Astrocyte (in vitro differentiated cells and primary cell): ENCODE data around the gene ZNF726. TPM values are rescaled to one million over a fixed set of nuclear protein-coding genes. Genes with fewer than 3 reads are reported as not detected.
"Not testable (repeated sequence)": the region's sequence is repeated elsewhere in the genome, so short reads cannot be mapped to it uniquely, and the experiment has no call there.

Experiments used
- DNase-seq: peaks from one replicate; pipeline ENCODE4 v3.0.0-alpha.2; 2010; ENCODE audit warnings: low read depth
- FAIRE-seq: peaks from 2 replicates; lab custom pipeline; 2011; peaks lifted over from hg19 to GRCh38; lab: Jason Lieb, UNC
- H2AFZ ChIP-seq: 2 replicates; pipeline ENCODE4 v1.6.0; 2012; ENCODE audit warnings: low read depth, low read length, inconsistent platforms
- H3K27ac ChIP-seq: 2 replicates; pipeline ENCODE4 v1.5.1; 2011; ENCODE audit warnings: low read depth, low read length, inconsistent platforms
- H3K27me3 ChIP-seq: 2 replicates; pipeline ENCODE4 v1.6.0; 2011; ENCODE audit warnings: low read length, inconsistent platforms; ENCODE audit not compliant: insufficient read depth
- H3K36me3 ChIP-seq: 2 replicates; pipeline ENCODE4 v1.5.1; 2011; ENCODE audit warnings: low read length, inconsistent platforms; ENCODE audit not compliant: insufficient read depth
- H3K4me1 ChIP-seq: 2 replicates; pipeline ENCODE4 v1.5.1; 2011; ENCODE audit warnings: low read length, inconsistent platforms; ENCODE audit not compliant: insufficient read depth
- H3K4me2 ChIP-seq: 2 replicates; pipeline ENCODE4 v1.6.0; 2012; ENCODE audit warnings: low read length, inconsistent platforms
- H3K4me3 ChIP-seq: 2 replicates; pipeline ENCODE4 v1.5.1; 2011; ENCODE audit warnings: low read depth, mild to moderate bottlenecking, low read length, inconsistent platforms; ENCODE audit not compliant: insufficient read depth
- H3K79me2 ChIP-seq: 2 replicates; pipeline ENCODE4 v1.6.0; 2012; ENCODE audit warnings: mild to moderate bottlenecking, low read length, inconsistent platforms; ENCODE audit not compliant: insufficient read depth
- H3K9ac ChIP-seq: 2 replicates; pipeline ENCODE4 v1.6.0; 2012; ENCODE audit warnings: mild to moderate bottlenecking, low read length, inconsistent platforms
- H3K9me3 ChIP-seq: 2 replicates; pipeline ENCODE4 v1.5.1; 2012; ENCODE audit warnings: low read depth, mild to moderate bottlenecking, low read length, inconsistent platforms; ENCODE audit not compliant: insufficient read depth
- H4K20me1 ChIP-seq: 2 replicates; pipeline ENCODE4 v1.6.0; 2012; ENCODE audit warnings: low read length, inconsistent platforms; ENCODE audit not compliant: insufficient read depth
- H3K27ac Mint-ChIP-seq: one replicate; pipeline ENCODE4 v1.8.0; 2021; ENCODE audit warnings: mild to moderate bottlenecking, mixed read lengths; ENCODE audit not compliant: unreplicated experiment
- H3K27me3 Mint-ChIP-seq: one replicate; pipeline ENCODE4 v1.8.0; 2021; ENCODE audit warnings: low read depth, mixed read lengths; ENCODE audit not compliant: unreplicated experiment
- H3K36me3 Mint-ChIP-seq: one replicate; pipeline ENCODE4 v1.8.0; 2021; ENCODE audit warnings: low read depth, mixed read lengths; ENCODE audit not compliant: unreplicated experiment
- H3K4me1 Mint-ChIP-seq: one replicate; pipeline ENCODE4 v1.8.0; 2021; ENCODE audit warnings: low read depth, mixed read lengths; ENCODE audit not compliant: unreplicated experiment
- H3K4me3 Mint-ChIP-seq: one replicate; pipeline ENCODE4 v1.8.0; 2021; ENCODE audit warnings: mild to moderate bottlenecking, moderate library complexity, mixed read lengths; ENCODE audit not compliant: unreplicated experiment
- H3K9me3 Mint-ChIP-seq: one replicate; pipeline ENCODE4 v1.8.0; 2021; ENCODE audit warnings: mild to moderate bottlenecking, mixed read lengths; ENCODE audit not compliant: unreplicated experiment
- EZH2 ChIP-seq: IDR thresholded peaks from 2 replicates; pipeline ENCODE4 v1.6.1; 2012; ENCODE audit warnings: mild to moderate bottlenecking, low read length, inconsistent platforms; ENCODE audit not compliant: insufficient read depth
- total RNA-seq: library from RNA; stranded (reverse); gene quantifications from 2 replicates; pipeline ENCODE4 v1.2.1, GENCODE V29; 2021
- TF ChIP-seq, protein P1 (sequence below): IDR thresholded peaks from 2 replicates; pipeline ENCODE4 v1.5.1; 2011; ENCODE audit warnings: low read depth, mild to moderate bottlenecking, inconsistent platforms, low read length, moderate library complexity; ENCODE audit not compliant: insufficient read depth

Gene ZNF726
- total RNA-seq, 1 donor from 2014 or later, result 0.54 TPM

DNA sequence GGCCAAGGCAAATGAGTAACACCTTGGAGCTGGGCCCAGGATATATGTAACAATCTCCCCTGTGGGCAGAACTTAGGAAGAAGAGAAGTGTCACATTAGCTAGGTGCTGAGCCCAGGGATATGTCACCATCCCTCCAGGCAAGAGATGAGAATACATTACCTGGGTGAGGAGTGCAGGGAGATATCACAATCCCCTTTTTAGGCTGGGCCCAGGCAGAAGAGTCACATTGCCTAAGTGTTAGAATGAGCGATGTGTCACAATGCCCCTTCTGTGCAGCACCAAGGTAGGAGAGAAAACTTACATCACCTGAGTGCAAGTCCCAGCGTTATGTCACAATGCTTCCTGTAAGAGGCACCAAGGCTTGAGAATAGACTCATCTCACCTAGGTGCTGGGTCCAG, 60.3 kb downstream of the ZNF726 start:
- Histone ChIP-seq H2AFZ (no peak overlapping the region), H3K9me3 (peaks cover 8% of the 10 kb centered on the region)

DNA sequence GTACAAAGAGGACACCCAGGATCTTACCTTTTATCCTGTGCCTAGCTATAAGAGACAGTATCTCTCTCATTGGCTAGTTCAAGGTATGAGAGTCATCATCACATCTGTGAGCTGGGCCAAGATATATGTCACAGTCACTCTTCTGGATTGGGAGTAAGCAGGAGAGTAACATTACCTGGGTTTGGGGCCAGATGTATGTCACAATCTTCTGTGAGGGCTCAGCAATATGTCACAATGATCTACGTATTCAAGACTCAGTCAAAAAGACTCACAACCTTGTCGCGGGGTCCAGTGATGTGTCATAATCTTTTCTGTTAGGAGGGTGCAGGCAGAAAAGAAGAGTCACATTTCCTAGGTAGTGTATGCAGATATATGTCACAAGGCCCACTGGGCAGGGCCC, 61.9 kb downstream of the ZNF726 start:
- not testable (repeated sequence) for H3K4me3 ChIP-seq, H3K4me1 Mint-ChIP-seq, H3K9ac ChIP-seq, H3K36me3 Mint-ChIP-seq, H3K4me1 ChIP-seq, H3K4me2 ChIP-seq, H3K27ac Mint-ChIP-seq, H3K9me3 ChIP-seq, H3K4me3 Mint-ChIP-seq, H3K36me3 ChIP-seq, FAIRE-seq, H4K20me1 ChIP-seq, DNase-seq, H2AFZ ChIP-seq, H3K79me2 ChIP-seq, H3K27ac ChIP-seq, H3K27me3 Mint-ChIP-seq, H3K27me3 ChIP-seq, H3K9me3 Mint-ChIP-seq

More for the DNA sequence above, 60.3 kb downstream of the ZNF726 start:
- peaks cover 7% of the 10 kb centered on the region for H3K9me3 Mint-ChIP-seq
- Histone ChIP-seq H3K9ac (no peak overlapping the region), H3K36me3 (no peaks in the 10 kb centered on the region), H3K4me1 (no peaks in the 10 kb centered on the region), H4K20me1 (no peaks in the 10 kb centered on the region), H3K27me3 (no peaks in the 10 kb centered on the region), H3K4me3 (no peak overlapping the region), H3K4me2 (no peak overlapping the region), H3K79me2 (no peaks in the 10 kb centered on the region), H3K27ac (no peak overlapping the region)
- no peaks in the 10 kb centered on the region for H3K4me1 Mint-ChIP-seq
- TF ChIP-seq, protein P1, sequence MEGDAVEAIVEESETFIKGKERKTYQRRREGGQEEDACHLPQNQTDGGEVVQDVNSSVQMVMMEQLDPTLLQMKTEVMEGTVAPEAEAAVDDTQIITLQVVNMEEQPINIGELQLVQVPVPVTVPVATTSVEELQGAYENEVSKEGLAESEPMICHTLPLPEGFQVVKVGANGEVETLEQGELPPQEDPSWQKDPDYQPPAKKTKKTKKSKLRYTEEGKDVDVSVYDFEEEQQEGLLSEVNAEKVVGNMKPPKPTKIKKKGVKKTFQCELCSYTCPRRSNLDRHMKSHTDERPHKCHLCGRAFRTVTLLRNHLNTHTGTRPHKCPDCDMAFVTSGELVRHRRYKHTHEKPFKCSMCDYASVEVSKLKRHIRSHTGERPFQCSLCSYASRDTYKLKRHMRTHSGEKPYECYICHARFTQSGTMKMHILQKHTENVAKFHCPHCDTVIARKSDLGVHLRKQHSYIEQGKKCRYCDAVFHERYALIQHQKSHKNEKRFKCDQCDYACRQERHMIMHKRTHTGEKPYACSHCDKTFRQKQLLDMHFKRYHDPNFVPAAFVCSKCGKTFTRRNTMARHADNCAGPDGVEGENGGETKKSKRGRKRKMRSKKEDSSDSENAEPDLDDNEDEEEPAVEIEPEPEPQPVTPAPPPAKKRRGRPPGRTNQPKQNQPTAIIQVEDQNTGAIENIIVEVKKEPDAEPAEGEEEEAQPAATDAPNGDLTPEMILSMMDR, result no peak
- no peak for TF ChIP-seq EZH2
- H3K36me3 Mint-ChIP-seq, result no peaks in the 10 kb centered on the region
- DNase-seq (no peak), FAIRE-seq (no peak)
- H3K27ac Mint-ChIP-seq, result no peak overlapping the region
- no peaks in the 10 kb centered on the region for H3K27me3 Mint-ChIP-seq
- H3K4me3 Mint-ChIP-seq, result no peak overlapping the region

DNA sequence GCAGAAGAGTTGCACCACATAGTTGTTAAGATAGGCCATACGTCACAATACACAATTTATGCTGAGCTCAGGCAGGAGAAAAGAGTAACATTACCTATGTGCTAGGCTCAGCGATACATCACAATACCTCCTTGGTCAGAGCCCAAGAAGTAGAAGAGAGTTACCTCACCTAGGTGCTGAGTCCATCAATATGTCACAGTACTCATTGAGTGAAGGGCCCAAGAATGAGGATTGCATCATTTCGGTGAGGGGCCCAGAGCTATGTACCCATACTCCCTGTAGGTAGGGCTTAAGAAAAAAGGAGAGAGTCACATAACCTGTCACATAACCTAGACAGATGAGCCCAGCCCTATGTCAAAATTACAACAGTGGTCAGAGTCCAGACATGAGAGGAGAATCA, 62.6 kb downstream of the ZNF726 start:
- H3K36me3 ChIP-seq, H3K27ac ChIP-seq, H3K27me3 ChIP-seq, H3K9ac ChIP-seq, FAIRE-seq, H3K27me3 Mint-ChIP-seq, H3K79me2 ChIP-seq, H3K4me3 Mint-ChIP-seq, DNase-seq, H3K4me1 ChIP-seq, H3K36me3 Mint-ChIP-seq, H3K27ac Mint-ChIP-seq, H3K4me3 ChIP-seq, H3K4me1 Mint-ChIP-seq, H4K20me1 ChIP-seq, H3K9me3 Mint-ChIP-seq, H2AFZ ChIP-seq, H3K4me2 ChIP-seq: not testable (repeated sequence)
- peaks cover 13% of the 10 kb centered on the region for H3K9me3 ChIP-seq

DNA sequence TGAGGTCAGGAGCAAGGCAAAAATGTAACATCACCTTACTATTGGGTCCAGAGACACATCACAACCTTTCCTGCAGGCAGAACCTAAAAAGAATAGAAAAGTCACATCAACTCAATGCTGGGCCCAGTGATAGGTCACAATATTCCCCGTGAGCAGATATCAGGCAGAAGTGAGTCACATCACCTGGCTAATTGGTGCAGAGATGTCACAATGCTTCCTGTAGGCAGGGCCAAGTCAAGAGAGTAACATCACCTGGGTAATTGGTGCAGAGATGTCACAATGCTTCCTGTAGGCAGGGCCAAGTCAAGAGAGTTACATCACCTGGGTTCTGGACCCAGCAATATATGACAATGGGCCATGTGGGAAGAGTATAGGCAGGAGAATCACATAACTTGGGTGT, 63.4 kb downstream of the ZNF726 start:
- Histone ChIP-seq H3K36me3 (no peaks in the 10 kb centered on the region), H3K27me3 (no peaks in the 10 kb centered on the region), H3K4me2 (no peak overlapping the region), H3K9me3 (peaks cover 16% of the 10 kb centered on the region), H3K4me3 (no peak overlapping the region), H3K27ac (no peak overlapping the region), H2AFZ (no peak overlapping the region), H4K20me1 (no peaks in the 10 kb centered on the region), H3K4me1 (no peaks in the 10 kb centered on the region), H3K79me2 (no peaks in the 10 kb centered on the region), H3K9ac (no peak overlapping the region)
- Mint-ChIP-seq H3K4me3 (no peak overlapping the region), H3K9me3 (peaks cover 2% of the 10 kb centered on the region), H3K27ac (no peak overlapping the region), H3K27me3 (no peaks in the 10 kb centered on the region), H3K36me3 (no peaks in the 10 kb centered on the region), H3K4me1 (no peaks in the 10 kb centered on the region)
- FAIRE-seq (no peak), DNase-seq (no peak)
- no peak for TF ChIP-seq EZH2
- TF ChIP-seq, protein P1, result no peak
